ENCODE data around the gene HTT. TPM values are rescaled to one million over a fixed set of nuclear protein-coding genes. Genes with fewer than 3 reads are reported as not detected.

HTT gene
- total RNA-seq, 2 experiments from 2014 or later = 56.9 to 62.6 TPM

DNA sequence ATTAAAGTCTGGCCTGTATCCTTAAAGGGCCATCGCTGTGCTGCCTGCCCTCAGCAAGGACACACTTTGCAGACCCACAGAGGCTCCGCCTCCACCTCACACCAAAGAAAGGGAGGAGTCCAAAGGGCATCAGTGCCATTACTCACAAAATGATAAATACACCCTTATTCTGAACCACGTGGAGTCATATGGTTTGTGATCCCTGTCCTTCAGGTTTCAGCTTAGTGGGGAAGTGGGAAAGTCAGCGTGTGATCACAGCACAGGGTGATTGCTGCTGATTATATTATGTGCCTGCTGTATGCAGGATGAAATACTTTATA, 138.6 kb downstream of the HTT start:
- H3K9me3 Mint-ChIP-seq = no peaks in the 10 kb centered on the region
- DNase-seq (no peak), ATAC-seq (ENCODE audit: poor library complexity) (no peak)
- no peaks in the 10 kb centered on the region for H3K4me1 Mint-ChIP-seq (ENCODE audit: low read depth)
- ChIA-PET POLR2A (no interaction called here), CTCF (no interaction called here)
- H3K4me3 ChIP-seq (ENCODE audit: low read length) = no peak overlapping the region
- no peak overlapping the region for H3K4me3 Mint-ChIP-seq
- H3K27ac ChIP-seq (ENCODE audit: low read depth in 1 of 2, low read length in 2 of 2) = no peak overlapping the region
- no peaks in the 10 kb centered on the region for H3K27me3 ChIP-seq (ENCODE audit: control insufficient read depth in 1 of 2, insufficient read depth in 2 of 2, low read length in 2 of 2)
- TF ChIP-seq, protein P1, sequence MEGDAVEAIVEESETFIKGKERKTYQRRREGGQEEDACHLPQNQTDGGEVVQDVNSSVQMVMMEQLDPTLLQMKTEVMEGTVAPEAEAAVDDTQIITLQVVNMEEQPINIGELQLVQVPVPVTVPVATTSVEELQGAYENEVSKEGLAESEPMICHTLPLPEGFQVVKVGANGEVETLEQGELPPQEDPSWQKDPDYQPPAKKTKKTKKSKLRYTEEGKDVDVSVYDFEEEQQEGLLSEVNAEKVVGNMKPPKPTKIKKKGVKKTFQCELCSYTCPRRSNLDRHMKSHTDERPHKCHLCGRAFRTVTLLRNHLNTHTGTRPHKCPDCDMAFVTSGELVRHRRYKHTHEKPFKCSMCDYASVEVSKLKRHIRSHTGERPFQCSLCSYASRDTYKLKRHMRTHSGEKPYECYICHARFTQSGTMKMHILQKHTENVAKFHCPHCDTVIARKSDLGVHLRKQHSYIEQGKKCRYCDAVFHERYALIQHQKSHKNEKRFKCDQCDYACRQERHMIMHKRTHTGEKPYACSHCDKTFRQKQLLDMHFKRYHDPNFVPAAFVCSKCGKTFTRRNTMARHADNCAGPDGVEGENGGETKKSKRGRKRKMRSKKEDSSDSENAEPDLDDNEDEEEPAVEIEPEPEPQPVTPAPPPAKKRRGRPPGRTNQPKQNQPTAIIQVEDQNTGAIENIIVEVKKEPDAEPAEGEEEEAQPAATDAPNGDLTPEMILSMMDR (IDR thresholded peaks at IDR 0.05) = no peak
- no peaks in the 10 kb centered on the region for H3K27me3 Mint-ChIP-seq
- intact Hi-C loops (cut with DNase I, micrococcal nuclease) = no loop called here
- peaks cover 88% of the 10 kb centered on the region for H3K36me3 ChIP-seq (ENCODE audit: insufficient read depth, low read length)
- no peaks in the 10 kb centered on the region for H3K9me3 ChIP-seq (ENCODE audit: control insufficient read depth in 1 of 2, insufficient read depth in 1 of 2, low read length in 2 of 2)
- no peak overlapping the region for H3K27ac Mint-ChIP-seq
- peaks cover 89% of the 10 kb centered on the region for H3K36me3 Mint-ChIP-seq (ENCODE audit: low read depth)
- no peaks in the 10 kb centered on the region for H3K4me1 ChIP-seq (ENCODE audit: insufficient read depth, low read length)

- H3K27ac Mint-ChIP-seq = no peak overlapping the region
- H3K4me1 Mint-ChIP-seq (ENCODE audit: low read depth) = peaks cover 3% of the 10 kb centered on the region
- POLR2A ChIA-PET = no interaction called here
- no peak overlapping the region for H3K4me3 ChIP-seq (ENCODE audit: low read length)
- ATAC-seq (ENCODE audit: poor library complexity) (no peak), DNase-seq (no peak)
- intact Hi-C loops (cut with DNase I, micrococcal nuclease) = no loop called here
- peaks cover 89% of the 10 kb centered on the region for H3K36me3 Mint-ChIP-seq (ENCODE audit: low read depth)
- H3K9me3 Mint-ChIP-seq = no peaks in the 10 kb centered on the region
- no peaks in the 10 kb centered on the region for H3K27me3 ChIP-seq (ENCODE audit: control insufficient read depth in 1 of 2, insufficient read depth in 2 of 2, low read length in 2 of 2)
- CTCF ChIA-PET = no interaction called here
- peaks cover 86% of the 10 kb centered on the region for H3K36me3 ChIP-seq (ENCODE audit: insufficient read depth, low read length)
- no peaks in the 10 kb centered on the region for H3K4me1 ChIP-seq (ENCODE audit: insufficient read depth, low read length)
- H3K27ac ChIP-seq (ENCODE audit: low read depth in 1 of 2, low read length in 2 of 2) = no peak overlapping the region
- H3K9me3 ChIP-seq (ENCODE audit: control insufficient read depth in 1 of 2, insufficient read depth in 1 of 2, low read length in 2 of 2) = no peaks in the 10 kb centered on the region
- TF ChIP-seq, protein P1 (IDR thresholded peaks at IDR 0.05) = no peak
- no peaks in the 10 kb centered on the region for H3K27me3 Mint-ChIP-seq
- H3K4me3 Mint-ChIP-seq = no peak overlapping the region
Observed at GRCh38 chr4:3213661-3214250, 139.3 kb downstream of the HTT start.

- no peaks in the 10 kb centered on the region for H3K27me3 Mint-ChIP-seq
- TF ChIP-seq, protein P1 (IDR thresholded peaks at IDR 0.05) = no peak
Observed at GRCh38 chr4:3215256-3215655, 140.8 kb downstream of the HTT start.

More at GRCh38 chr4:3215256-3215655, 140.8 kb downstream of the HTT start:
- peaks cover 4% of the 10 kb centered on the region for H3K4me1 Mint-ChIP-seq (ENCODE audit: low read depth)
- ChIA-PET POLR2A (no interaction called here), CTCF (no interaction called here)
- H3K4me3 Mint-ChIP-seq = no peak overlapping the region
- no peaks in the 10 kb centered on the region for H3K27me3 ChIP-seq (ENCODE audit: control insufficient read depth in 1 of 2, insufficient read depth in 2 of 2, low read length in 2 of 2)
- no peak overlapping the region for H3K27ac ChIP-seq (ENCODE audit: low read depth in 1 of 2, low read length in 2 of 2)
- H3K27ac Mint-ChIP-seq = no peak overlapping the region
- intact Hi-C loops (cut with DNase I, micrococcal nuclease) = no loop called here
- DNase-seq (no peak), ATAC-seq (ENCODE audit: poor library complexity) (no peak)
- peaks cover 89% of the 10 kb centered on the region for H3K36me3 Mint-ChIP-seq (ENCODE audit: low read depth)
- no peaks in the 10 kb centered on the region for H3K9me3 Mint-ChIP-seq
- no peak overlapping the region for H3K4me3 ChIP-seq (ENCODE audit: low read length)
- peaks cover 83% of the 10 kb centered on the region for H3K36me3 ChIP-seq (ENCODE audit: insufficient read depth, low read length)
- H3K9me3 ChIP-seq (ENCODE audit: control insufficient read depth in 1 of 2, insufficient read depth in 1 of 2, low read length in 2 of 2) = no peaks in the 10 kb centered on the region
- no peaks in the 10 kb centered on the region for H3K4me1 ChIP-seq (ENCODE audit: insufficient read depth, low read length)
